Glomerular visceral epithelial cell (primary cell): ENCODE results near the gene CDH5.
"Not testable (repeated sequence)": the region's sequence is repeated elsewhere in the genome, so short reads cannot be mapped to it uniquely, and the experiment has no call there.

Experiments
- DNase-seq: peaks from one replicate; pipeline ENCODE4 v3.0.0-alpha.2; 2016; ENCODE audit errors: extremely low spot score

The CDH5 gene

GRCh38 chr16:66435896-66436295 is 69.4 kb downstream of the CDH5 start:
- DNase-seq = no peak

DNA sequence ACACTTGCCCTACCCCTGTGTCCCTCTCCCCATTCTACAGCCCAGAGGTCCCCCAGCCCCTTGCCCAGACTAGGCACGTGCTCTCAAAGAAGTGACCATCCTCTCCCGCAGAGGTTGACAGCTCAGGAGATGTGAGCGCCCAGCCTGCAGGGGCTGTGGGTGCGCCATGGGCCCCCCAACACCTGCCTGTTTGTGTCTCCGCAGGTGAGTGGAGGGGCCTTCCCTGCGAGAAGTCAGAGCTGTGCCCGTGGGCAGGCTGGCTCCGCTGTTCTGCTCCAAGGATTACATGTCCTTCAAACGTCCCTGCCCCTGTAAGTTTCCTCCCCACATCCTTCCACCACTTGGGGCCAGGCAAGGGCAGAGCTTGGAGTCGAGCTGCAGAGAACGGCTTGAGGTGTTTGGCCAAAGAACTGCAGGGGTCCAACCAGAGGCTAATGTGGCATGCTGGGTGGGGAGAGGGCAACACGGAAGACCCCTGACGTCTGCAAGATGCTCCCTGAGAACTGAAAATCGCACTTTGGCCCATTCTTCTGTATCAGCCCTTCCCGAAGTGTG is 71.0 kb downstream of the CDH5 start:
- no peak for DNase-seq

DNA sequence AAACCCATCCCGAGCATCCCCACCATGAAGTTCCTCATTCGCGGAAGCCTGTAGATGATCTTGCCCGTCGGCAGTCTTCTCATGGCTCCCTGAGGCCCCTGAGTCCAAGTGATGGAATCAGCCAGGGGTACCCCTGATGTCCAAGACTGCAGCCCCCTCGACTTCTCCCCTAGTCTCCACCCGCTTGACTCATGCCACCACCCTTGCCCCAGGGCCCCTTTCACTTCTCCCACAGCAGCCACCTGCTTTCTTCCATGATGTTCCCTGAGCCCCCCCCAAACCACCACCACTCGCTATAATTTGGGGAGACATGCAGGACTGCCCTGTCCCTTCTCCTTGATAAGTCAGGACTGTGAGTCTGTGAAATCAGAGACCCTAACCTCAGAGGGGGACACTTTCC is 72.0 kb downstream of the CDH5 start:
- no peak for DNase-seq

DNA sequence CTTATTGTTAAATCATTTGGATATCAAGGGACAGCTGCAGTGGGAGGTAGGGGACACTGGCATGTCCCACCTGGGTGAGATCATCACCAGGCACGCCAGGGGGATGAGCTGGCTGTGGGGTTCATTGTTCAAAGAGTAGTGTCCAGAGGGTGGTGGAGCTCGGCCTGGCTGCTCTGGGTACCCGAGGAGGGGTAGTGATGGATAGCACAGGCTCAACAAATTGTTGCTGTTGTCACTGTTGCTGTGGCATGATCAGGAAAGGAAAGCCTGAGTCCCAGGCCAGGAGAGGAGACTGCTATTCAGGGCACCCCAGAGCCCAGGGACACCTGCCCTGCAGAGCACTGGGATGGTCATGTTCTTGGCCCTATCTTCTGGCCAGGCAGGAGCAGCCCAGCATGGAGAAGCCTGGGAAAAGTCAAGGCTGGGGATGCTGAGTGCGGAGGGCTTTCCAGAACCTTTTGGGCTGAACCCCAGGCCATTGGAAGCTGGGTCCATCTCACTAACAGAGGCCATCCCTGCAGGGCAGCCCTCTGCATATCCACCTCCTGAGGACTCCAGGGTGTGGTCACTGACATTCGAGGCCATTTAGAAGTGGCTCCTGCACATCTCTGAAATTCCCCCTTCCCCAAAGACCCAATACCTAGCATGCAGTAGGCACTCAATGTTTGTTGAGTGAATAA is 72.7 kb downstream of the CDH5 start:
- DNase-seq = no peak

DNA sequence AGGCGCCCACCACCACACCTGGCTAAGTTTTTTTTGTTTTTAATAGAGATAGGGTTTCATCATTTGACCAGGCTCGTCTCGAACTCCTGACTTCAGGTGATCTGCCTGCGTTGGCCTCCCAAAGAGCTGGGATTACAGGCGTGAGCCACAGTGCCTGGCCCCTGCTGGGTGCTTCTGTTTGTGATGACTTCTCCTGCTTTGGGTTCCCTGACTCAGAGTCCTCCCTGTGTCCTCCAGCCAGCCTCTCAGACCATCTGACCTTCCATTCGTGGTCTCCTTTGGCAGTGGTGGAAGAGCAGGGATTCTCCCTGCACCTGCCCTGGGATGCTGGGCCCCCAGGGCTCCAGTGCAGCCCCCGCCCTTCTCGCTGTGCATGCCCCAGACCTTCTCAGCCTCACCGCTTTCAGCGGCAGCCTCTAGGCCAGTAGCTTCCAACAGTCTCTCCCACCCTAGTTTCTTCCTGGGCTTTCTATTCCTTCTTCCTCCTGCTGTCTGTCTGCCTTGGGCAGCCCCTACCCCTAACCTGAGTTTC is 73.8 kb downstream of the CDH5 start:
- DNase-seq = no peak

DNA sequence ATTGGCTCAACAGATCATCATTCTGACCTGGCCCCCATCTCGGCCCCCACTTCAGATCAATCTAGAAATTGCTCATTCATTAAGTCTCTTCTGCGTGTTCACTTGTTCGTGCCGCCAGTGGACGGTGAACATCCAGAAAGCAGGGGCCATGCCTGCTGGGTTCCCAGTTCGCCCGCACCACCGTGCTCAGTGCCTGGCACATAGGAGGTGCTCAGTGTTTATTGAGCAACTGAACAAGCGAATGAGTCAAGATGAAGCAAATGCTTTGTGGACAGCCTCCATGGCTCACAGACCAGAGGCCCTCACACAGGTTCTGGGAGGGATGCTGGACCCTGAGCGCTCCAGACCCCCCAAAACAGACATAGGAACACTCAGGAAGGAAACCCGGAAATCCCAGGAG is 74.5 kb downstream of the CDH5 start:
- no peak for DNase-seq

DNA sequence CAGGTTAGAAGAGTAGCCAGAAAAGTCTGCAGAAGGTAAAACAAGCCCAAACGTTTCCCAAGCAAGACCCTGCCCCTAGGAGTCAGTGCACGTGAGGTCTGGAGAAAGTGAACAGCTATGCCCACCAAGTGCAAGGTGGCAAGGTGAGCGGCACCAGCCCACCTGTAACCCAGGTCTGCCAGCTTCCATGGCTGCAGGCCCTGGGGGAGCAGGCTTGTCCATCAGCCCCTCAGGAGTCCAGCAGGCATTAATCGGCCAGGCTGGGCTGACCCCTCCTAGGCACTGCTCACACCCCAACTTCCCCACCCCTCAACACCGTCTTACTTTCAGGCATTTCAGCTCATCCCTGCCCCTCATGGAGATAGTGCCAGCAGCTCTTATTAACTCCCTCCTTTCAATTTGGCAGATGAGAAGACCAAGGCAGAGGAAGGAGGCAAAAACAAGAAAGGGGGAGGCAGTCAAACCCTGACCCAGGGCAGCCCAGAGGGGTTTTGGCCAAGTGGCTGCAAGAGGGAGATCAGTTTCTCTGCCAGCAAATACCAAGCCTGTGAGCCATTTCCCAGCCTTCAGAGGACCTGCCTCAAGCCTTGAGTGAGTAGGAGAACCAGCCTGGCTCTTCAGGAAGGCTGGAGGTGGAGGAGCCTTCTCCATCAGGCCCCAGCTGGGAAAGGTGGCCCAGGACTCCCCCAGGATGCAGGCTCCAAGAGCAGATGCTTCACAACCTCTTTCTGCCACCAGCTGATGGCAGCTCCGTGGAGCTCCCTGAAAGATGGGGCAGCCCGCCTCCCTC is 75.3 kb downstream of the CDH5 start:
- no peak for DNase-seq

- DNase-seq = no peak
Measured at GRCh38 chr16:66442502-66443268, 76.2 kb downstream of the CDH5 start.

DNA sequence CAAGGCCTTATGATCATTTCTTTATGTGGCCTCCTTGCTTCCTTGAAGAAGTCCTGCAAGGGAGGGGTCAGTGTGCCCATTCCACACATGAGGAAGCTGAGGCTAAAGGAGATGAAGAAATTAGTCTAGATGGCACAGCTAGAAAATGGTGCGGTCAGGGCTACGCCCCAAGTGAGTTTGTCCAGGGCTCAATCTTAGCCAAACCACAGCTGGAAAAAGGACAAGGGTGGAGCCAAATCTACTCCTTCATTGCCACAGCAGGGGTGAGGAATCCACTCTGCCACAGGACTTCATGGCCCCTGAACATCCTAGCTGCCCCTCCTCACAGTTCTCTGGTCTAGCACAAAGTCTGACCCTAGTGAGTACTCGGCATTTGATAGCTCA is 76.8 kb downstream of the CDH5 start:
- DNase-seq = no peak

DNA sequence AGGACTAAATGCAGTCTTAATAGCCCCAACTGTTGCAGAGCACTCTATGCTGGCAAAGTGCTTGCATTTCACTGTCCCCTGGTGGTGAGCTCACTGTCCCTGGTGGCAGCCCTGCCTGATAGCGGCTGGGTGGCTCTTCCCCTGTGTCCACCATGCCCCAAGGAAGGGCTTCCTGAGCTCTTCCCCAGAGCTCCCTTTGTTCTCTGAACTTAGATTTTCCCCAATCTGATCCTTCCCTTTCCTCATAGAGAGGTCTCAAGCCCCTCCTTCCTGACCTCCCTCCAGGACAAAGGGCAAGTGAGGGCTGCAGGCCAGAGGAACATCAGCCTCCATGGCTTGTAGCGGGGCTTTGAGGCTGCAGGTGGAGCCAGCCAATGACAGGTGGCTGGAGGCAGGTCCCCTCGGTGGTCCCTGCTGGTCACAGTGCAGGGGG is 77.6 kb downstream of the CDH5 start:
- DNase-seq = no peak

DNA sequence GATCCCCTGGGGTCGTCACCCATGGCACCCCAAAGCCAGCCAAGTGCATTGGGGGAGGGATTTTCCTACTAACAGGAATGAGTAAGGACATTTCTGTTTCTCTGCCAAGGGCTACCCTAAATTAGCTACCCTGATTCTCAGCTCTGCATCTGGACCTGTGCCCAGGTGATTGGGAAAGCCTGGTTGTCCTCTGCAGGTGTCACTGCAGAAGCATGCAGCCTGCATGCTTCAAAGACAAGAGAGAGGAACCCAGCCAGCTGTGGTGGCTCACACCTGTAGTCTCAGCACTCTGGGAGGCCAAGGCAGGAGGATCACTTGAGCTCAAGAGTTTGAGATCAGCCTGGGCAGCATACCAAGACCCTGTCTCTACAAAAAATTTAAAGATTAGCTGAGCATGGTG is 80.2 kb downstream of the CDH5 start:
- no peak for DNase-seq

DNA sequence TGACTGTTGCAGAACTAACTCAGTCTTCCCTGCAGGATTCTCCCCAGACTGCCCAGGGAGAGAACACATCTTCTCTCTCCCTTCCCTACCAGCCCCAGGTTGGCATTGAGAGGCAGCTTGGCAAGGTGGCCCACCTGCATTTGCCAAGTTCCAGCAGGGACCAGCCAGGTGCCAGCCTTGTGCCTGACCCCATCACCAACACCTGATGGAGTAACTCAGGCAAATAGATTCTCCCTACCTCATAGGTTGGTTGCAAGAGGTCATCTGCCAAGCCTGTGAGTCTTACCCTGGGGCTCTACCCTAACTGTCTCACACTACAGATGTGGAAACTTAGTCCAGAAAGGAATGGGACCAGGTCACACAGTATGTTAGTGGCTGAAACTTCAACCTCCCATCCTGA is 81.0 kb downstream of the CDH5 start:
- no peak for DNase-seq

DNA sequence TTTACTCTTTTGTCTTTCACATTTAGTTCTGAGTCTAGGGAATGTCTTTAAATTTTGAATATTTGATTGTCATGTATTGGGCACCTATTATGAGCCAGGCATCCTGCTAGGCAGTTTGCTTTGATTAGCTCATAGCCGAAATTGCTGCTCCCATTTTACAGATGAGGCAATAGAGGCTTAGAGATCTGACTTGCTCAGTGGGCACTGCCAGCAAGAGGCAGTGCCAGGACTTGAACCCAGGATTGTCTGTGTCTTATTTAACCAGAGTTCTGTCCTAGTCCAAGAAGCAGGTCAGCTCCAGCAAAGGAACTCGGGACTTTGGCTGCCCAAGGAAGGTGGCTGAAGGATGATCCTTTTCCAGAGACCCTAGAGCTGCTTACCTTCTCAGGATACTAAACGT is 85.1 kb downstream of the CDH5 start:
- DNase-seq = no peak

DNA sequence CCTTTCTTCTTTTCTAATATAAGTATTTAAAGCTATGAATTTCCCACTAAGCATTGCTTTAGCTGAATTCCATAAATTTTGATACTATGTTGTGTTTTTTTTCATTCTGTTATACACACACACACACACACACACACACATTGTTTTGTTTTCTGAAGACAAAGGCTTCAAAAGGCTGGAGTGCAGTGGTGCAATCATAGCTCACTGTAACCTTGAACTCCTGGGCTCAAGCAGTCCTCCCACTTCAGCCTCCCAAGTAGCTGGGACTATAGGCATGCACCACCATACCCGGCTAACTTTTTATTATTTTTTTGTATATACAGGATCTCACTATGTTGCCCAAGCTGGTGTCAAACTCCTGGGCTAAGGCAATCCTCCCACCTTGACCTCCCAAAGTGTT is 86.7 kb downstream of the CDH5 start:
- not testable (repeated sequence) for DNase-seq
